ENCODE measurements around the gene LBX2. TPM values are rescaled to one million over a fixed set of nuclear protein-coding genes. Genes with fewer than 3 reads are reported as not detected.

Gene LBX2
- total and polyA plus RNA-seq, 2 experiments from 2014 or later, result 0.24 to 0.57 TPM

- H2AFZ ChIP-seq, result no peak overlapping the region
- peak; percentile 70 for TF ChIP-seq EZH2 (IDR thresholded peaks at IDR 0.05; ENCODE audit: low read depth, unreplicated experiment)
- no peak for TF ChIP-seq ZNF114 (CRISPR knock-in tag; IDR thresholded peaks at IDR 0.05)
- H3K9me2 ChIP-seq (ENCODE audit: insufficient read depth), result no peaks in the 10 kb centered on the region
- H3K4me3 ChIP-seq, result no peak overlapping the region
- H3K27me3 ChIP-seq (ENCODE audit: insufficient read depth), result peaks cover 92% of the 10 kb centered on the region
- Mint-ChIP-seq H3K27me3 (ENCODE audit: insufficient read depth, low read depth, poor library complexity) (peaks cover 92% of the 10 kb centered on the region), H3K27ac (no peak overlapping the region), H3K36me3 (ENCODE audit: low read depth) (peaks cover 15% of the 10 kb centered on the region), H3K9me3 (peaks cover 10% of the 10 kb centered on the region), H3K4me1 (peaks cover 25% of the 10 kb centered on the region), H3K4me3 (peak overlapping the region; percentile 5; the same call in 1 of the 3 replicates)
- no peaks in the 10 kb centered on the region for H4K20me1 ChIP-seq (replicated peaks; ENCODE audit: insufficient read depth)
- ATAC-seq, result no peak
- peaks cover 24% of the 10 kb centered on the region for H3K4me1 ChIP-seq (ENCODE audit: insufficient read depth)
- H3K27ac ChIP-seq (ENCODE audit: low read depth), result no peak overlapping the region
- H3K4me2 ChIP-seq, result no peak overlapping the region
- H3K36me3 ChIP-seq (ENCODE audit: insufficient read depth), result peaks cover 4% of the 10 kb centered on the region; the same call in 1 of the 2 replicates
- no peak for DNase-seq (ENCODE audit: low spot score)
- H3F3A ChIP-seq (replicated peaks; ENCODE audit: low read depth), result no peaks in the 10 kb centered on the region
- peaks cover 8% of the 10 kb centered on the region for H3K79me2 ChIP-seq (replicated peaks; ENCODE audit: insufficient read depth)
Observed at GRCh38 chr2:74510272-74510671, 10.9 kb upstream of the LBX2 start.

GRCh38 chr2:74507926-74508520 lies 8.6 kb upstream of the LBX2 start:
- H2AFZ ChIP-seq, result peak overlapping the region; percentile 83
- peak overlapping the region; percentile 79 for H3K4me3 ChIP-seq
- ATAC-seq (peak; percentile 54), DNase-seq (ENCODE audit: low spot score) (peak; percentile 69)
- H3K9me2 ChIP-seq (ENCODE audit: insufficient read depth), result no peaks in the 10 kb centered on the region
- Mint-ChIP-seq H3K27ac (peak overlapping the region; percentile 99), H3K9me3 (peaks cover 10% of the 10 kb centered on the region), H3K36me3 (ENCODE audit: low read depth) (peaks cover 28% of the 10 kb centered on the region), H3K4me3 (peak overlapping the region; percentile 98), H3K4me1 (peaks cover 30% of the 10 kb centered on the region), H3K27me3 (ENCODE audit: insufficient read depth, low read depth, poor library complexity) (peaks cover 96% of the 10 kb centered on the region)
- peaks cover 92% of the 10 kb centered on the region for H3K27me3 ChIP-seq (ENCODE audit: insufficient read depth)
- H3K4me2 ChIP-seq, result peak overlapping the region; percentile 86
- H3K36me3 ChIP-seq (ENCODE audit: insufficient read depth), result peaks cover 7% of the 10 kb centered on the region; the same call in 1 of the 2 replicates
- H3K79me2 ChIP-seq (replicated peaks; ENCODE audit: insufficient read depth), result peaks cover 8% of the 10 kb centered on the region
- H3K4me1 ChIP-seq (ENCODE audit: insufficient read depth), result peaks cover 20% of the 10 kb centered on the region
- peaks cover 9% of the 10 kb centered on the region for H3F3A ChIP-seq (replicated peaks; ENCODE audit: low read depth)
- peak overlapping the region; percentile 78 for H3K27ac ChIP-seq (ENCODE audit: low read depth)
- H4K20me1 ChIP-seq (replicated peaks; ENCODE audit: insufficient read depth), result peaks cover 3% of the 10 kb centered on the region
- TF ChIP-seq STAT1 (IDR thresholded peaks at IDR 0.05; ENCODE audit: unreplicated experiment), result no peak
- no peak for TF ChIP-seq JUNB (IDR thresholded peaks at IDR 0.05; ENCODE audit: unreplicated experiment)
- no peak for TF ChIP-seq ETS1 (IDR thresholded peaks at IDR 0.05)
- TF ChIP-seq EZH2 (IDR thresholded peaks at IDR 0.05; ENCODE audit: low read depth, unreplicated experiment), result no peak
- TF ChIP-seq CREB1 (CRISPR knock-in tag; IDR thresholded peaks at IDR 0.05; ENCODE audit: low read depth), result no peak
- no peak for TF ChIP-seq POLR2AphosphoS5 (IDR thresholded peaks at IDR 0.05; ENCODE audit: low read depth)

- Histone ChIP-seq H4K20me1 (replicated peaks; ENCODE audit: insufficient read depth) (peaks cover 3% of the 10 kb centered on the region), H2AFZ (peak within 1 kb of the TSS; percentile 94), H3K4me2 (peak within 1 kb of the TSS; percentile 86), H3K27ac (ENCODE audit: low read depth) (peak within 1 kb of the TSS; percentile 91), H3K79me2 (replicated peaks; ENCODE audit: insufficient read depth) (peaks cover 8% of the 10 kb centered on the region), H3K4me3 (peak within 1 kb of the TSS; percentile 79), H3K27me3 (ENCODE audit: insufficient read depth) (peaks cover 92% of the 10 kb centered on the region), H3K36me3 (ENCODE audit: insufficient read depth) (peaks cover 7% of the 10 kb centered on the region; the same call in 1 of the 2 replicates), H3F3A (replicated peaks; ENCODE audit: low read depth) (peaks cover 11% of the 10 kb centered on the region), H3K4me1 (ENCODE audit: insufficient read depth) (peaks cover 21% of the 10 kb centered on the region), H3K9me2 (ENCODE audit: insufficient read depth) (no peaks in the 10 kb centered on the region)
- ATAC-seq, result peak; percentile 78
- Mint-ChIP-seq H3K27me3 (ENCODE audit: insufficient read depth, low read depth, poor library complexity) (peaks cover 96% of the 10 kb centered on the region), H3K36me3 (ENCODE audit: low read depth) (peaks cover 28% of the 10 kb centered on the region), H3K4me1 (peaks cover 31% of the 10 kb centered on the region), H3K4me3 (peak within 1 kb of the TSS; percentile 98), H3K27ac (peak within 1 kb of the TSS; percentile 99), H3K9me3 (peaks cover 8% of the 10 kb centered on the region)
- DNase-seq (ENCODE audit: low spot score), result peak; percentile 100
- TF ChIP-seq JUNB (IDR thresholded peaks at IDR 0.05; ENCODE audit: unreplicated experiment) (no peak), ETS1 (IDR thresholded peaks at IDR 0.05) (peak; percentile 49; the same call in 1 of the 2 replicates), POLR2AphosphoS5 (IDR thresholded peaks at IDR 0.05; ENCODE audit: low read depth) (peak; percentile 48), ZNF114 (CRISPR knock-in tag; IDR thresholded peaks at IDR 0.05) (no peak), STAT1 (IDR thresholded peaks at IDR 0.05; ENCODE audit: unreplicated experiment) (no peak), EZH2phosphoT487 (IDR thresholded peaks at IDR 0.05; ENCODE audit: unreplicated experiment) (no peak), CTCF (conservative IDR thresholded peaks at IDR 0.05; ENCODE audit: low read depth in 2 of 2) (peak; percentile 37 to 77), EZH2 (IDR thresholded peaks at IDR 0.05; ENCODE audit: low read depth, unreplicated experiment) (no peak), NANOG (IDR thresholded peaks at IDR 0.05; ENCODE audit: borderline replicate concordance) (no peak), CREB1 (CRISPR knock-in tag; IDR thresholded peaks at IDR 0.05; ENCODE audit: low read depth) (0 out of 2 replicates have a peak, but pooled peaks have one; percentile 49)
Observed at GRCh38 chr2:74507145-74507925, 7.9 kb upstream of the LBX2 start, which contains the start of gene PCGF1. Gene PCGF1, minus strand, starts transcription at chr2:74507695. Its CDS starts 27 bp downstream, at chr2:74507668.
